ENCODE measurements around the gene ASCL3.
"Not testable (repeated sequence)": the region's sequence is repeated elsewhere in the genome, so short reads cannot be mapped to it uniquely, and the experiment has no call there.

ASCL3 gene

DNA sequence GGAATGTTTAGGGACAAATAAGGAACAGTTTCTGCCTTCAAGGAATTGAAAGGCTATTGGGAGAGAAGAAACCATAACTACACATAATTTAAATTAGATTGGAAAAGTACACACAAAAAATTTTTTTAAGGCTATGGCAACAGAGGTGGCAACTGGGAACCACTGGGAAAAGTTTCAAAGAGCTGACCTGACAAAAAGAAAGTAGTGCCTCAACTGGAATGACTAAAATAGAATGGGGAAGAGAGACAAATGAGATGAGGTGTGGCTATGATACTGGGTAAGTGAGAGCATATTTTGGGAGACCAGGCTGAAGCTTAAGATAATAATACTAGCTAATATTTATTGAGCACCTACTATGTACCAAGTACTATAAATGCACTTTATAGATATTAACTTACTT lies 34.7 kb downstream of the ASCL3 start:
- DNase-seq, result no peak

DNA sequence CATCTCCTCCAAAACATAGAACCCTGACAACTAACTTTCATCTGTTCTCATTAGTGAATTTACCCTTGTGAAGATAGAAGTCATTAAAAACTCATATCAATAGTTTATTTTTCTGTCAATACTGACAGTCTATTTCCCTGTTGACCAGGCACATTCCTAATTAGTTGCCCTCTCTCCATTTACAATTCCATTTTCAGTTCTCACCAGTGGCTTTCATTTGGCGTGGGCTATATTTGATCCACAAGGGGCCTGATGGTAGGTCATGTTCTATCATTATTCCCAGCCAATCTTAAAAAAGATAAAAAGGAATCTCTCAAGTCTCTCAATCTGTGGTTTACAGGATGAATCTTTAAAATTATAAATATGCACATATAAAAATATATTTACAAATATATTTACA lies 35.7 kb downstream of the ASCL3 start:
- no peak for DNase-seq

DNA sequence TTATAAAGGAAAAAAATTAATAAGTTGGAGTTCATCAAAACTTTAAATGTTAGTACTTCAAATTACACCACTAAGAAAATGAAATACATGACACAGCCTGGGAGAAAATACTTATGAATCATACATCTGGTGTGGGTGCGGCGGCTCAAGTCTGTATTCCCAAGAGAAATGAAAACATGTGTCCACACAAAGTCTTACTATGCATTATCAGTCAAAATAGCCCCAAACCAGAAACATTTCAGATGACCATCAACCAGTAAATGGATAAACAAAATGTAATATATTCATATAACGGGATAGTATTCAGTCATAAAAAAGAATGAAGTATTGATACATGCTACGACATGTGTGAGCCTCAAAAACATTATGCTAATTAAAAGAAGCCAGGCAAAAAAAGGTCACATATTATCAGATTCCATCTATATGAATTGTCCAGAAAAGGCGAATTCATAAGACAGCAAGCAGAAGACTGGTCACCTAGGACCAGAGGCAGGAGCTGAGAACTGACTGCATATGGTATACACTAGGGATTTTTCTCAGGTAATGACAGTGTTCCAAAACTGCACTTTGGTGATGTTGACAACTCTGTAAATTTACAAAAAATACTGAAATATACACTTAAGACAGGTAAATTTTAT lies 37.2 kb downstream of the ASCL3 start:
- DNase-seq, result no peak

DNA sequence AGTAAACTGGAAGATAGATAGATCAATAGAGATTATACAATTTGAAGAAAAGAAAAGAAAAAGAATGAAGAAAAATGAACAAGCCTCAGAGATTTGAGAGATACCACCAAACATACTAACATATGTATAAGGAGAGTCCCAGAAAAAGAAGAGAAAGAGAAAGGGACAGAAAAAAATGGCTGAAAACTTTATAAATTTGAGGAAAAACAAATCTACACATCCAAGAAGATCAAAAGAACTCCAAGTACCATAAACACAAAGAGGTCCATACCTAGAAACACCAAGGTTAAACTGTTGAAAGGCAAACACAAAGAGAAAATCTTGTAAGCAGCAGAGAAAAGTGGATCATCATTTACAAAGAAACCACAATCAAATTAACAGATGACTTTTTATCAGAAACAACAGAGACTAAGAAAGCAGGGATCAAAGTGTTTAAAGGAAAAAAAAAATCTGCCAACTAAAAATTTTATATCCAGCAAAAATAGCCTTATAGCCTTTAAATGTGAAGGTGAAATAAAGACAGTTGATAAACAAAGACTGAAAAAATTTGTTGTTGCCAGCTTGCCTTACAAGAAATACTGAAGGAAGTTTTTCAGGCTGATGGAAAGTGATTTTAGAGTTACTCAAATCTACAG lies 43.6 kb downstream of the ASCL3 start:
- no peak for DNase-seq

- DNase-seq, result not testable (repeated sequence)
Observed at GRCh38 chr11:8891185-8891584, 51.6 kb downstream of the ASCL3 start.
